NCI-H526 treated with DMSO at 0.1 percent for 48 hours (cell line): ENCODE results near the gene FMO1.
"Not testable (repeated sequence)": the region's sequence is repeated elsewhere in the genome, so short reads cannot be mapped to it uniquely, and the experiment has no call there.

Experiments used
- DNase-seq: peaks from one replicate; lab custom pipeline; 2025; lab: John Stamatoyannopoulos, UW

Gene FMO1

DNA sequence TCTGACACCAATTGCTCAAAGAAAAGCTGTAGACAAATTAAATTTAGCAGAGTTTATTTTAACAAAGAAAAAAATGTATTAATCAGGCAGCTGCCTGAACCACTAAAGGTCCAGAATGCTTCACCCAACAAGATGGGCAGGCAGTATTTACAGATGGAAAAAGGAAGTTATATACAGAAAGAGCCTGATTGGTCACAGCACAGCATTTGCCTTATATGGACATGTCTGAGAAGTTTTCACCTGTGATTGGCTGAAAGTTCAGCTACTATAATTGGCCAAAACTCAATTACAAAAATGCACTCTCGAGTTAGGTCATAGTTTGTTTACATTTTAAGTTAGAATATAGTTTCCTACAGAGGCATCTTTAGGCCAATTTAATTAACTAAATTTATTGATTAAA is 15.1 kb upstream of the FMO1 start:
- DNase-seq: no peak

- DNase-seq: not testable (repeated sequence)
Measured at GRCh38 chr1:171236231-171236630, 12.1 kb upstream of the FMO1 start.

DNA sequence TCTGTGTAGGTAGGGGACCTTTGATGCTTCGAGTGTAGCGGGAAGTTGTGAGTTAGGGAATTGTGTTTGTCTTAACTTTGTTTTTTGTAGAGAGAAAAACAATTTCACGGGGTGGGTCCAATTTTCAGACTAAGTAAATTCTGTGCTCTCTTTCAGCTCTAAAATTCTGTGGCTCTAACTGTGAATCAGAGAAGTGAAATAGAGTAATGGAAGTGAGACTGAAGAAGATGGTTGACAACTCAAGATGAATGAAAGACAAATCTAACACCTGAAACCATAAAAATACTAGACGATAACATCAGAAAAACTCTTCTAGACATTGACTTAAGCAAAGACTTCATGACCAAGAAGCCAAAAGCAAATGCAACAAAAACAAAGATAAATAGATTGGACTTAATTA is 4.4 kb upstream of the FMO1 start:
- no peak for DNase-seq

DNA sequence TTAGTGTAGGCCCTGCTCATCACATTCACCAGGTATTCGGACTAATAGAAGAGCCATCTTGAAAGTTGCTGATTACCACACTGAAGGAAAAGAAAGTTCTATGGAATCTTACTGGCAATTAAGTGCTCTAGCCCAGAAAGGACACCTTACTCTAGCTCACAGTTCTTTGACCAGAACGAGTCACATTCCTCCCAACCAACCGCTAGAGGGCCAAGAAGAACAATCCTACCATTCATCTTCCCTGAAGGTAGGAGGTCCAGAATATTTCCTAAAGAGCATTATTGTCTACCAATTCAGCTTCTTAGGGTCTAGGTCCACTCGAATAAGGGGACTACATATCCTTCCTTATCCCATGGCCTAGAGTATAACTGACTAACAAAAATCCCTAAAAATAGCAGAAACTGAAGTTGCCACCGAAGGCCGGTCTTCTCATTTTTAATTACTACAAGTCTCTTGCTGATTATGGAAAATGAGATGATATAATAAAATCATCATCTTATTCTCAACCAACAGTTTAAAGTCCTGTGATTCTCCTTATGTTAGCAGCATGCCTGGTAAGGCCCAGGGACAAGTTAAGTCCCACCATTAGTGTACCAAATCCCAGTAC is 2.7 kb upstream of the FMO1 start:
- peak; percentile 78 for DNase-seq

- DNase-seq: no peak
Measured at GRCh38 chr1:171247501-171247900, 793 bp upstream of the FMO1 start.

DNA sequence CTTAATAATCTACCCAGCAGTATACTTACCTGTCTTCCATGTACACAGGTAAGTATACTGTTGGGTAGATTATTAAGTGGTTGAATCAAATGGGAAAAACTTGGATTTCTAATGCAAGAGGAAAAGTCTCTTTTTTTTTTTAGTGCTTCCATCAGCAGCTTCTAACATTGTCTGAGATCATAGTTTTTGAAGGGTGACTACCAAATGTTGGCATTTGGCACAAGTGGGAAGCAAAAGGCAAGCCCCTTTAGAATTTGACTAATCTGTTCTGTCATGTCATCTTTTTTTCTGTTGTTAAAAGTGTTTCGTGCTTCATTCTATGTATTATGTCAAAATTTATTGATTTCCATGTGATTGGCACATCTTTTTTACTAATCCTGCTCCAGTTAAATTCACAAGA is 547 bp downstream of the FMO1 start:
- DNase-seq: no peak

DNA sequence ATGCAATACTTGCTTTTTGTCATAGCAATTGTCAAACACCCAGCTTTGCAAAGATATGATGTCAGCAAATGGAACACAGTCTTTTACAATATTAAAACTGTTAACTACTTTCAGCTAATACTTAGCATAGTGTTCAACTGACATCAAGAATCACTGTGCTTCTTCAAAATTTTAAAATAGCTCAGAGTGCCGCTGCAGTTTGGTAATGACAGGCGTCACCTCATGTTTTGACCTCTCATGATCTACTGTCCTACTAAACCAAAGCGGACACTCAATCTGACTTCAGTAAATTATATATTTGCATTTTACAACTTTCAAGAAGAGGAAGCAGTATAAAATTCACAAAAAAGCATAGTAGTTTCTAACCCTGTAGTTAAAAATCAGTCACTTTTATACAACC is 2.0 kb downstream of the FMO1 start:
- DNase-seq: no peak

GRCh38 chr1:171251042-171251951 is 3.0 kb downstream of the FMO1 start:
- peak; percentile 63 for DNase-seq

DNA sequence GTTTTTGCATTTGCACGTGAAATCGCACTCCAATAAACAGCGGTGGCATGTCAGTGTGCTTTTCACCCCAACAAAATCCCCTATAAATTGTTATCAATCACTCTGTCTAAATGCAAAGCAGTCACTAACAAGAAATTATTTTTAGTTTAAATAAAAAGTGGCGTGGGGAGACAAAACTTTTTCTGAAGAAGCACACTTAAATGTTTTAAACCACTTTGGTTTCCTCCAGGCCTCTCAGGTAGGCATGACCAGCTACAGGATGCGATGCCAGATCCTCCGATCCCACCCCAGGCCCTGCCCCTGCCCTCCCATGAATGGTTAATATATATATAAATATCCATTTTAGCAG is 3.6 kb downstream of the FMO1 start:
- DNase-seq: no peak

DNA sequence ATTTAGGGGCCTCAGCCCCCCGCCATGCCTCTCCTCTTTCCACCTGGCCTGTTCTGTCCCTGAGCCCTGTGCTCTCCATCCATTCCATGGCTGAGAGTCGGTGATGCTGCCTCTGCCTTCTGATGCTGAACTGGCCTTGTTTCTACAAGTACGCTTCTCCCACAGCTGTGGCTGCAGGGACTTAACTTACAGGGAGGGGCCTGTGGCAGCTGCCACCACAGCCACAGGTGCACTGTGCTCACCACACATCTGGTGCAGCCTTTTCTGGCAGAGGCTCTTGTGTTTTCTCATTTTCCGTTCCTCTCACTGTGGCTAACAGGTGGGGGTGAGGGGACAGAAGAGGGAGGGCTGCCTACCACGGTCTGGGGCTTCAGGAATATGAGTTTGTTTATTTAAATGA is 4.2 kb downstream of the FMO1 start:
- no peak for DNase-seq

- no peak for DNase-seq
Measured at GRCh38 chr1:171254859-171255258, 6.6 kb downstream of the FMO1 start.

GRCh38 chr1:171256940-171257606 is 8.8 kb downstream of the FMO1 start:
- no peak for DNase-seq

DNA sequence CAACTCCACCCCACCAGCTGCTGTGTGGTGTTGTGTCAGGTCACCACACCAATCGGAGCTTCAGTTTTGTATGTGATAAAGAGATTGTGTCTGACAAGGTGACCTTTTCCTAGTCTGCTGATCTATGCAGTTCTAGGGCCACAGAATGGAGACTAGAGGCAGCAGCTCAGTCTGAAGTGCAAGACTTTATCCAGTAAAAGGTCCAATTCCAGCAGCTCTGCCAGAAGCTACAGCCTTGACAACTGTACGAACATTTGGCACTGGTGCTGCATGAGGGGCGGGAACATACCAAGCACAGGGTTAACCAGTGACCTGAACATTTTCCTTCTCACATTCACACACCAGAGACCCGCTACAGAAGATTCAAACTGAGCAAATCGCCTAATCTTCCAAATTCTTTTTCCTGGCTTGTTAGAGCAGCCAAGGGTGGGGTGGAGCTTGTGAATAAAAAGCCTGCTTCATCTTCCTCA is 9.3 kb downstream of the FMO1 start:
- DNase-seq: no peak

GRCh38 chr1:171258429-171258828 is 10.1 kb downstream of the FMO1 start:
- DNase-seq: no peak

- no peak for DNase-seq
Measured at GRCh38 chr1:171258943-171259342, 10.6 kb downstream of the FMO1 start.

- DNase-seq: no peak
Measured at GRCh38 chr1:171261336-171261735, 13.0 kb downstream of the FMO1 start.

DNA sequence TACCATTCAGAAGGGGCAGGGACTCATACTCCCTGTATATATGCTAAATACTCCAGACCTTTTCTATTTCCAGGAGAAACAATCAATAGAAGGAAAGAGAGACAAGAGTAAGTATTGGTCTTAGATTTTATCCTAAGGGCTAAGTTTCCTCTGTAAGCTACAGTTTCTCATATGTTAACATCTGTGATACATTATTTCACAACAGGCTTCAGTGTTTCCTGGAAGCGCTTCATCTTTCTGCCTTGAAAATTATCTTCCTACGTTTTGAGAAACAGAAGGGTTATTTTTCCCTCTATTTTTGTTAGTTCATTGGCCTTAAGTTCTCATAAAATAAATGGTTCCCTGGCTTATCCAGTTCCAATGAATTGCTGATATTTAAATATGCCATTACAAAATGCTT is 15.6 kb downstream of the FMO1 start:
- DNase-seq: no peak

GRCh38 chr1:171265686-171266085 is 17.4 kb downstream of the FMO1 start:
- DNase-seq: no peak

GRCh38 chr1:171266930-171267329 is 18.6 kb downstream of the FMO1 start:
- DNase-seq: no peak

GRCh38 chr1:171267391-171267790 is 19.1 kb downstream of the FMO1 start:
- no peak for DNase-seq

DNA sequence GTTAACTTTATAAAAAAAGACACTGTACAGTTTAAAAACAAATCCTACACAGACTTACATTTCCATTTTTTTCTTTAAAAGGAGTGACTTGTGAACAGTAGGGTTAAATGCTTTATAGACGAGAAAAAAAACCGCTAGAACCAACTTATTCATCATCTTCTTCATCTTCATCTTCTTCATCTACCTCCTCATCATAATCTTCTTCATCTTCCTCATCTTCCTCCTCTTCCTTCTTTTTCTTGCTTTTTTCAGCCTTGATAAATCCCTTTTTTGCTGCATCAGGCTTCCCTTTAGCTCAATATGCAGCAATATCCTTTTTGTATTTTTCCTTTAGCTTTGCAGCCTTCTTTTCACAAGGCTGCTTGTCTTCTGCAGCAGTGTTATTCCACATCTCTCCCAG is 22.5 kb downstream of the FMO1 start:
- no peak for DNase-seq

GRCh38 chr1:171277534-171277933 is 29.2 kb downstream of the FMO1 start:
- no peak for DNase-seq

DNA sequence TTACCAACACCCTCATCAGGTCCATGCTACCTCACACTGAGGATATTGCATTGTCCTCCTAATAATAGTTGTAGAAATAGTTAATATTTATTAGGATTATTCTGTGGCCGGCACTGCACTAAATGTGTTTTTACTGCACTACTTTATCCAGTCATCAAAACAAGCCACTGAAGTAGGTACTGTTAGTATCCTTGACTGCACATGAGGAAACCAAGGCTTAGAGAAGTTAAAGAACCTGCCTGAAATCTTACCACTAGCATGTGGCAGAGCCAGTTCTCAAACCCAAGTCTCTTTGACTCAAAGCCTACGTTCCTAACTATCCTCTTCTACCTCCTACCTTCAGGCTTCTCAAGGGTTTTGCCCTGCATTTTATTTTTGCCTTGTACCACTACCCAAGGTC is 30.9 kb downstream of the FMO1 start:
- no peak for DNase-seq
